H1 (cell line): ENCODE data around the gene NOC4L. TPM values are rescaled to one million over a fixed set of nuclear protein-coding genes. Genes with fewer than 3 reads are reported as not detected.

ENCODE experiments used
- CTCF ChIA-PET: fragments of 300-600 bp; sonication (Branson Sonifier 250); formaldehyde crosslinking; loops from one replicate; lab custom pipeline; 2021; ENCODE audit not compliant: partially characterized antibody; lab: Charles Lee
- POLR2A ChIA-PET: fragments of 300-600 bp; sonication (Branson Sonifier 250); formaldehyde crosslinking; loops from one replicate; lab custom pipeline; 2021; ENCODE audit warnings: inconsistent platforms; ENCODE audit not compliant: partially characterized antibody; lab: Charles Lee
- DNase-seq, 2 experiments: peaks; one replicate each; pipeline versions ENCODE4 v3.0.0 to v3.0.0-alpha.2; 2010 to 2022; ENCODE audit warnings: low spot score in 2 of 2, low read depth in 1 of 2, mixed read lengths in 1 of 2
- FAIRE-seq: peaks from 2 replicates; lab custom pipeline; 2011; peaks lifted over from hg19 to GRCh38; lab: Jason Lieb, UNC
- H2AFZ ChIP-seq: 2 replicates; pipeline ENCODE4 v1.8.1; 2012; ENCODE audit warnings: low read length, inconsistent platforms
- H2AK5ac ChIP-seq: 2 replicates; pipeline ENCODE4 v1.6.1; 2013; ENCODE audit warnings: low read depth, low read length
- H2BK120ac ChIP-seq: replicated peaks from 2 replicates; pipeline ENCODE3; 2013; ENCODE audit warnings: low read depth, low read length, inconsistent platforms
- H2BK12ac ChIP-seq: 2 replicates; pipeline ENCODE4 v1.6.1; 2013; ENCODE audit warnings: low read depth, low read length
- H2BK15ac ChIP-seq: 2 replicates; pipeline ENCODE4 v1.6.1; 2013; ENCODE audit warnings: low read length
- H2BK20ac ChIP-seq: 2 replicates; pipeline ENCODE4 v1.6.1; 2013; ENCODE audit warnings: low read length
- H2BK5ac ChIP-seq: 2 replicates; pipeline ENCODE4 v1.6.1; 2013; ENCODE audit warnings: low read depth, low read length
- H3K14ac ChIP-seq: 2 replicates; pipeline ENCODE4 v1.6.1; 2013; ENCODE audit warnings: inconsistent platforms; ENCODE audit not compliant: insufficient read length
- H3K18ac ChIP-seq: 2 replicates; pipeline ENCODE4 v1.6.1; 2013; ENCODE audit warnings: low read length; ENCODE audit errors: extremely low read depth
- H3K23ac ChIP-seq: 2 replicates; pipeline ENCODE4 v1.6.1; 2013; ENCODE audit warnings: inconsistent platforms; ENCODE audit not compliant: insufficient read length
- H3K23me2 ChIP-seq: 2 replicates; pipeline ENCODE4 v1.6.1; 2013; ENCODE audit warnings: low read depth, low read length
- H3K27ac ChIP-seq: 2 replicates; pipeline ENCODE4 v1.6.1; 2011; ENCODE audit warnings: low read depth, low read length, inconsistent platforms
- H3K27me3 ChIP-seq, 4 experiments: replicated peaks in 1 of 4; 1 replicate in 1 of 4; 2 replicates in 3 of 4; pipeline versions ENCODE4 v1.6.1 to v1.8.1; 2011 to 2013; ENCODE audit warnings: low read length in 3 of 4, mild to moderate bottlenecking in 3 of 4, inconsistent platforms in 2 of 4, mixed read lengths in 2 of 4, moderate library complexity in 1 of 4; ENCODE audit not compliant: control insufficient read depth in 3 of 4, insufficient read depth in 3 of 4; ENCODE audit errors: extremely low read depth in 1 of 4
- H3K36me3 ChIP-seq, 4 experiments: 2 replicates each; pipeline versions ENCODE4 v1.6.1 to v1.8.1; 2011 to 2013; ENCODE audit warnings: mild to moderate bottlenecking in 4 of 4, low read length in 3 of 4, moderate library complexity in 2 of 4, control low read depth in 1 of 4, inconsistent platforms in 1 of 4; ENCODE audit not compliant: insufficient read depth in 4 of 4, control insufficient read depth in 2 of 4
- H3K4ac ChIP-seq: replicated peaks from 2 replicates; pipeline ENCODE3; 2013; ENCODE audit warnings: low read length, low read depth, mixed read lengths, inconsistent platforms; ENCODE audit not compliant: insufficient read length
- H3K4me1 ChIP-seq, 4 experiments: replicated peaks in 1 of 4; 1 replicate in 1 of 4; 2 replicates in 3 of 4; pipeline versions ENCODE4 v1.6.1 to v1.8.1; 2011 to 2013; ENCODE audit warnings: low read length in 3 of 4, inconsistent platforms in 2 of 4, mixed read lengths in 1 of 4; ENCODE audit not compliant: insufficient read depth in 4 of 4, control insufficient read depth in 3 of 4
- H3K4me2 ChIP-seq, 2 experiments: 2 replicates each; pipeline versions ENCODE4 v1.6.1 to v1.8.1; 2011 to 2013; ENCODE audit warnings: low read depth in 2 of 2, low read length in 2 of 2, control low read depth in 1 of 2, inconsistent platforms in 1 of 2, mild to moderate bottlenecking in 1 of 2; ENCODE audit not compliant: insufficient read depth in 1 of 2
- H3K4me3 ChIP-seq, 4 experiments: fragments of 200-600, 300-600 bp in 1 of 4; sonication (generic), shearing (Covaris generic), sonication (Bioruptor Twin) in 1 of 4; 2 replicates each; pipeline versions ENCODE4 v1.5.1 to v1.8.1; 2011 to 2016; ENCODE audit warnings: low read length in 4 of 4, low read depth in 3 of 4, control low read depth in 2 of 4, inconsistent platforms in 2 of 4, mild to moderate bottlenecking in 2 of 4, mixed read lengths in 1 of 4, moderate library complexity in 1 of 4; ENCODE audit not compliant: insufficient read depth in 2 of 4; ENCODE audit errors: extremely low read depth in 1 of 4
- H3K56ac ChIP-seq: replicated peaks from 2 replicates; pipeline ENCODE3; 2013; ENCODE audit warnings: low read depth, mild to moderate bottlenecking, mixed read lengths, low read length, inconsistent platforms; ENCODE audit not compliant: insufficient read length
- H3K79me1 ChIP-seq: 2 replicates; pipeline ENCODE4 v1.6.1; 2013; ENCODE audit warnings: low read depth, low read length, control low read depth
- H3K79me2 ChIP-seq, 2 experiments: 2 replicates each; pipeline versions ENCODE4 v1.6.1 to v1.8.1; 2012 to 2013; ENCODE audit warnings: low read length in 2 of 2, mild to moderate bottlenecking in 2 of 2, inconsistent platforms in 1 of 2; ENCODE audit not compliant: insufficient read depth in 2 of 2, control insufficient read depth in 1 of 2
- H3K9ac ChIP-seq, 4 experiments: replicated peaks in 1 of 4; 1 replicate in 1 of 4; 2 replicates in 3 of 4; pipeline versions ENCODE4 v1.6.1 to v1.8.1; 2011 to 2013; ENCODE audit warnings: low read depth in 3 of 4, low read length in 3 of 4, control low read depth in 2 of 4, mild to moderate bottlenecking in 2 of 4, moderate library complexity in 2 of 4, inconsistent platforms in 1 of 4; ENCODE audit errors: extremely low read depth in 1 of 4
- H3K9me3 ChIP-seq, 2 experiments: 2 replicates each; pipeline versions ENCODE4 v1.6.1 to v1.8.1; 2012 to 2013; ENCODE audit warnings: mild to moderate bottlenecking in 2 of 2, moderate library complexity in 2 of 2, control low read depth in 1 of 2, inconsistent platforms in 1 of 2, low read depth in 1 of 2, low read length in 1 of 2, mixed read lengths in 1 of 2; ENCODE audit not compliant: insufficient read depth in 2 of 2
- H4K20me1 ChIP-seq, 2 experiments: replicated peaks in 1 of 2; 2 replicates each; pipeline versions ENCODE3 to v1.8.1; 2011 to 2013; ENCODE audit warnings: inconsistent platforms in 2 of 2, low read length in 2 of 2, mild to moderate bottlenecking in 1 of 2; ENCODE audit not compliant: insufficient read depth in 2 of 2, control insufficient read depth in 1 of 2
- H4K5ac ChIP-seq: 2 replicates; pipeline ENCODE4 v1.6.1; 2013; ENCODE audit warnings: low read length, low read depth, mixed read lengths, inconsistent platforms; ENCODE audit not compliant: insufficient read length
- H4K8ac ChIP-seq: 2 replicates; pipeline ENCODE4 v1.8.0; 2013; ENCODE audit warnings: mild to moderate bottlenecking, moderate library complexity, low read length, inconsistent platforms; ENCODE audit not compliant: insufficient read depth; ENCODE audit errors: extremely low read depth
- H4K91ac ChIP-seq: replicated peaks from 2 replicates; pipeline ENCODE3; 2013; ENCODE audit warnings: low read length, mixed read lengths, inconsistent platforms; ENCODE audit not compliant: insufficient read length
- BCL11A ChIP-seq, 2 experiments: IDR thresholded peaks; one replicate each; pipeline ENCODE4 v1.6.1; 2011; ENCODE audit warnings: low read depth in 2 of 2, low read length in 2 of 2, mild to moderate bottlenecking in 2 of 2
- NRF1 ChIP-seq: IDR thresholded peaks from 2 replicates; pipeline ENCODE4 v1.6.1; 2011; ENCODE audit warnings: mild to moderate bottlenecking, low read depth, low read length, improper control_type of control experiment
- SUZ12 ChIP-seq: fragments of 200-600 bp; sonication (generic); IDR thresholded peaks from 2 replicates; pipeline ENCODE4 v1.6.1; 2012; ENCODE audit warnings: mild to moderate bottlenecking, inconsistent platforms, low read length, moderate library complexity, mixed read lengths
- TBP ChIP-seq: IDR thresholded peaks from 2 replicates; pipeline ENCODE4 v1.6.1; 2011; ENCODE audit warnings: low read depth, low read length, improper control_type of control experiment
- WGBS, 2 experiments: shearing (Covaris generic) in 1 of 2; methylation state at CpG; one replicate each; pipeline versions ENCODE4 v1.1.6 to v1.1.7; 2013 to 2015; ENCODE audit warnings: low lambda C conversion rate in 2 of 2, mixed read lengths in 2 of 2, inconsistent platforms in 1 of 2, low coverage in 1 of 2, missing lambda C conversion rate in 1 of 2; ENCODE audit not compliant: insufficient replicate concordance in 2 of 2, insufficient coverage in 1 of 2, insufficient read length in 1 of 2; ENCODE audit errors: extremely low coverage in 1 of 2, missing lambda C conversion rate in 1 of 2; 5-methylcytosine and 5-hydroxymethylcytosine counted together
- polyA plus RNA-seq, 7 experiments: library from polyadenylated mRNA; depleted of rRNA in 3 of 7; stranded (reverse) in 5 of 7; unstranded in 2 of 7; fragments of >200 nt in 5 of 7; fragments of 200-250 nt in 2 of 7; gene quantifications; 1 replicate in 5 of 7; 2 replicates in 1 of 7; 4 replicates in 1 of 7; pipeline versions ENCODE4 v1.2.1 to v1.2.3, GENCODE V29; 2011 to 2013; ENCODE audit warnings: missing spikeins in 2 of 7, mixed read lengths in 2 of 7
- total RNA-seq: library from RNA; stranded (reverse); fragmentation: NEBNext Ultra II Directional; extraction: Animal tissue kit (Norgen Biotek cat#: 25700); gene quantifications from 2 replicates; pipeline ENCODE4 v1.2.1, GENCODE V29; 2021

NOC4L gene
- total and polyA plus RNA-seq, 2 of the 8 experiments (the other 6 are each of a cell fraction or from before 2014, with no cell fraction given) = 26.8 to 40.3 TPM

DNA sequence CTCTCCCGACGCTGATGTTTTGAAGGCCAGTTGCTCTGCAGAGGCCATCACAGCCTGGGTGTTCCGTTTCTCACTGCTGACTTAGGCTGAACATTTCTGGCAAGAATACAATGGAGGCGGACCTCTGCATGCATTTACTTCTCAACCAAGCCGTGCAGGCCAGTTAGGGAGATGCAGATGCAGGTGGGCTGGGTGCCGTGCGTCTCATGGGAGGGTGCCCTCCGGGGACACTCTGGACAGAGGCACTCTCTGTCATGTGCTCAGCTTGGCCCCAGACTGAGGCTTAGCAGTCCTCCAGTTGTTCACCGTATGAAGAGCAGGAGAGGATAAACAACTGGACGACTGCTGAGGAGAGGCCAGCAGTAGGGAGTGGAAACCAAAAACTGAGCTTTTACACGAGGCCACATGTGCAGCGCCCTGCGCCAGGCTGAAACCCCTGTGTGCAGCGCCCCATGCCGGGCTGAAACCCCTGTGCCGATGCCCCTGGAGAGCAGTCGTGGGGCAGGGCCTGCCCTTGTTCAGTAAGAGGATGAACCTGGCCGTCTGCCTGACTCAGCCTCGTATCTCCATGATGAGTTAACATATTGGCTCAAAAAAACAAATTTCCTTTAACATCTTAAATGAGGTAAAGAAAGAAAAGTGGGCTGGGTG lies 32.5 kb upstream of the NOC4L start:
- no peak overlapping the region for H3K4ac ChIP-seq
- DNase-seq (peak in 1 of 2 experiments; percentile 33), FAIRE-seq (no peak)
- ChIA-PET CTCF (no interaction called here), POLR2A (no interaction called here)
- H3K4me3 ChIP-seq = no peak overlapping the region
- H4K8ac ChIP-seq = no peak overlapping the region
- no peak overlapping the region for H3K14ac ChIP-seq
- H2BK5ac ChIP-seq = no peak overlapping the region
- H2AFZ ChIP-seq = no peak overlapping the region
- H3K79me1 ChIP-seq = no peaks in the 10 kb centered on the region
- H3K9ac ChIP-seq = no peak overlapping the region
- H4K91ac ChIP-seq = no peak overlapping the region
- WGBS, 2 experiments = 94% methylated on average over 19 of the region's 19 CpGs; no CpG with 5 or more reads in 1 of the 2 experiments
- no peak overlapping the region for H4K5ac ChIP-seq
- peaks cover 7 to 18% (median 12%) of the 10 kb centered on the region in 4 experiments for H3K36me3 ChIP-seq
- no peak overlapping the region for H3K4me2 ChIP-seq
- no peak overlapping the region for H2BK20ac ChIP-seq
- no peak overlapping the region for H2AK5ac ChIP-seq
- no peaks in the 10 kb centered on the region for H3K23me2 ChIP-seq
- H3K56ac ChIP-seq = no peak overlapping the region
- no peak overlapping the region for H3K18ac ChIP-seq
- H2BK15ac ChIP-seq = no peak overlapping the region
- no peak overlapping the region for H2BK12ac ChIP-seq
- no peaks in the 10 kb centered on the region for H3K9me3 ChIP-seq
- H3K27ac ChIP-seq = no peak overlapping the region
- no peak overlapping the region for H3K23ac ChIP-seq
- H3K79me2 ChIP-seq = no peaks in the 10 kb centered on the region
- peaks cover 3 to 5% of the 10 kb centered on the region in 2 experiments for H4K20me1 ChIP-seq
- H3K4me1 ChIP-seq = peaks cover 0 to 2% (median 0%) of the 10 kb centered on the region in 4 experiments; a peak in 2 of 7 replicates
- H2BK120ac ChIP-seq = no peak overlapping the region
- H3K27me3 ChIP-seq = no peaks in the 10 kb centered on the region
- TF ChIP-seq TBP (no peak), SUZ12 (no peak), BCL11A (IDR thresholded peaks at IDR 0.05; ENCODE audit: low read depth in 2 of 2, low read length in 2 of 2) (no peak), NRF1 (no peak)
